ENCODE measurements around the gene SYCE3. TPM values are rescaled to one million over a fixed set of nuclear protein-coding genes. Genes with fewer than 3 reads are reported as not detected.

The SYCE3 gene
- total RNA-seq, 2 experiments from 2014 or later: 3.8 TPM

- CTCF ChIA-PET: interaction anchor here (0.7 to 1.1 kb wide), 3 partner anchors 10 to 253 kb away, joined by 3 to 5 read pairs (median 5); partner anchors contain the start of genes SCO2 and SYCE3
- intact Hi-C loops (cut with DNase I, micrococcal nuclease): no loop called here
- H3K4me3 Mint-ChIP-seq: no peak overlapping the region
- H3K27ac Mint-ChIP-seq: no peak overlapping the region
- DNase-seq (no peak), ATAC-seq (no peak)
- peaks cover 50% of the 10 kb centered on the region for H3K36me3 Mint-ChIP-seq (ENCODE audit: low read depth)
- no peaks in the 10 kb centered on the region for H3K9me3 Mint-ChIP-seq (ENCODE audit: low read depth)
- H3K4me1 Mint-ChIP-seq: no peaks in the 10 kb centered on the region
- no peaks in the 10 kb centered on the region for H3K27me3 Mint-ChIP-seq
- POLR2A ChIA-PET: no interaction called here
These were observed 10.2 kb upstream of the SYCE3 start for GRCh38 chr22:50572965-50573364.

GRCh38 chr22:50571264-50572175 lies 8.8 kb upstream of the SYCE3 start:
- no peaks in the 10 kb centered on the region for H3K9me3 Mint-ChIP-seq (ENCODE audit: low read depth)
- POLR2A ChIA-PET: no interaction called here

DNA sequence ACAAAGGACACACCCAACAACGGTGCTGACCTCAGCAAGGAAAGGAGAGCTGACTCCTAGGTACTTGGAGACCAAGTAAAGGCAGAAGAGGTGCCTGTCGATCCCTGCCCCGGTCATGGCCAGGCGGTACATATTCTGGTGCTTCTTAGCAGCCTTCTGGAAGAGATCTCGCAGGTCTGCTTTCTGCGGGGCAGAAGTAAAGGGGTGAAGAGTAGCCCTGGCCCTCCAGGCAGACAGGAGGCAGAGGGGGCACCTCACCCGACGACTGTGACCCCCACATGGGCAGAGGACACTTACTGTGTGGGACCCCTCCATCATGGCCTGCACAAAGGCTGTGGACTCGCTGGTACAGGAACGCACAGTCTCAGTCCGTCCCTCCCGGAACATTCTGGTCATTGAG lies 8.1 kb upstream of the SYCE3 start:
- Mint-ChIP-seq H3K27me3 (no peaks in the 10 kb centered on the region), H3K4me3 (no peak overlapping the region), H3K4me1 (no peaks in the 10 kb centered on the region), H3K27ac (no peak overlapping the region), H3K9me3 (ENCODE audit: low read depth) (no peaks in the 10 kb centered on the region), H3K36me3 (ENCODE audit: low read depth) (peaks cover 45% of the 10 kb centered on the region)
- ATAC-seq (no peak), DNase-seq (no peak)
- CTCF ChIA-PET: interaction anchor here (0.9 to 1.0 kb wide), 2 partner anchors 12 to 30 kb away, joined by 3 to 4 read pairs; partner anchors contain the start of gene CHKB
- intact Hi-C loops (cut with DNase I, micrococcal nuclease): no loop called here
- POLR2A ChIA-PET: no interaction called here

More at GRCh38 chr22:50571264-50572175, 8.8 kb upstream of the SYCE3 start:
- DNase-seq (no peak), ATAC-seq (no peak)
- CTCF ChIA-PET: interaction anchor here (0.7 to 1.1 kb wide), 3 partner anchors 11 to 48 kb away, joined by 3 to 5 read pairs (median 4); partner anchors contain the start of genes CHKB and SCO2
- Mint-ChIP-seq H3K27me3 (no peaks in the 10 kb centered on the region), H3K27ac (no peak overlapping the region), H3K4me3 (no peak overlapping the region), H3K4me1 (no peaks in the 10 kb centered on the region), H3K36me3 (ENCODE audit: low read depth) (peaks cover 50% of the 10 kb centered on the region)
- intact Hi-C loops (cut with DNase I, micrococcal nuclease): no loop called here

DNA sequence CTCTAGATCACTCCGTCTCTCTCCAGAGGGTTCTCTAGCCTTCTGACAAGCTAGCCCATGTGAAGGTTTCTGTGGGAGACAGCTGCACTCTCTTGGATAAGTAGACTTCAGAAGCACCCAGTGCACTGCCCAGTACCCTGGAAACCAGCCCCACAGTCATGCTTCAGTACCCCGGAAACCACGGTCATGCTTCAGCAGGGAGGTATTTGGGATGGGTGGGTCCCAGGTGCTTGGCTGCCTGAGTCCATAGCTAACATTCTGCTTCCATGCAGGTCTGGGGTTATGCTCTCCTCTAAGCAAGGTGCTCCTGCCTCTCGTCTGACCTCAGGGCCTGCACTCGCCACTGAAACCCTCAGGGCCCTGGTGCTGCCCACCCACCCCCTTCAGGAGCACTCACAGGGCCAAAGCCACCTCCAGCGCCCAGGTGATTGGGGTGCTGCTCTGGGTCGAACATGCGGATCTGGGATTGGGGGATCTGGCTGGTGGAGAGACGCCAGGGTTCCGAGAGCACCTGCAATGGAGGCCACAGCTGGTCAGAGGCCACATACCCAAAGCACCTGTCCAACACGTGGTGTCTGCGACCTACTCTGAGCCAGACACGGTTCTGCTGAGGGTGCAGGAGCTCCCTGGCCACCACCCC lies 7.3 kb upstream of the SYCE3 start:
- Mint-ChIP-seq H3K4me3 (no peak overlapping the region), H3K27me3 (no peaks in the 10 kb centered on the region), H3K9me3 (ENCODE audit: low read depth) (no peaks in the 10 kb centered on the region), H3K36me3 (ENCODE audit: low read depth) (peaks cover 40% of the 10 kb centered on the region), H3K27ac (no peak overlapping the region), H3K4me1 (no peaks in the 10 kb centered on the region)
- intact Hi-C loops (cut with DNase I, micrococcal nuclease): no loop called here
- DNase-seq: no peak
- CTCF ChIA-PET: interaction anchor here (0.6 to 2.2 kb wide), 5 partner anchors 12 to 74 kb away, joined by 3 to 5 read pairs (median 3); partner anchors contain the start of genes CHKB and SCO2
- no peak for ATAC-seq
- POLR2A ChIA-PET: no interaction called here

DNA sequence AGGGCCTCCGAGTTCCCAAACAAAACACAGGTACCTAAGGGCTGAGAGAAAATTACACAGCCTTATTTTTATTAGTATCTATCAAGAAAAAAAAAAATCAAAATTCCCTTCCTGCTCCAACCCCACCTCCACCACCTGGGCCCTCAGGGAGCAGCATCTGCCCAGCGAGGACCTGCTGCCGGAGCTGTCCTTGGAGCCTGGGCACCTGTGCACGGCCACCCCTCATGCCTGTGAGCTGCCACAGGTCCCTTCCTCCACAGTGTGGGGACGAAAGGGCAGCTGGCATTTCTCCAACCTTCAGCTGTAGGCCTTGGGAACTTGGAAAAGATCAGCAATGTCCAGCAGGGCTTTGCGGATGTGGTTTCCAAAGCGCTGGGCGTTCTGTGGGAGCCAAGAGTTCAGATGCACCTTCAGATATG lies 6.3 kb upstream of the SYCE3 start:
- H3K36me3 Mint-ChIP-seq (ENCODE audit: low read depth): peaks cover 37% of the 10 kb centered on the region
- no peak overlapping the region for H3K4me3 Mint-ChIP-seq
- DNase-seq (no peak), ATAC-seq (no peak)
- H3K27ac Mint-ChIP-seq: no peak overlapping the region
- no peaks in the 10 kb centered on the region for H3K4me1 Mint-ChIP-seq
- intact Hi-C loops (cut with DNase I, micrococcal nuclease): no loop called here
- no peaks in the 10 kb centered on the region for H3K9me3 Mint-ChIP-seq (ENCODE audit: low read depth)
- POLR2A ChIA-PET: no interaction called here
- H3K27me3 Mint-ChIP-seq: no peaks in the 10 kb centered on the region
- CTCF ChIA-PET: interaction anchor here (1.0 to 2.2 kb wide), 2 partner anchors 43 to 73 kb away, joined by 3 to 5 read pairs; partner anchors contain the start of gene SCO2

DNA sequence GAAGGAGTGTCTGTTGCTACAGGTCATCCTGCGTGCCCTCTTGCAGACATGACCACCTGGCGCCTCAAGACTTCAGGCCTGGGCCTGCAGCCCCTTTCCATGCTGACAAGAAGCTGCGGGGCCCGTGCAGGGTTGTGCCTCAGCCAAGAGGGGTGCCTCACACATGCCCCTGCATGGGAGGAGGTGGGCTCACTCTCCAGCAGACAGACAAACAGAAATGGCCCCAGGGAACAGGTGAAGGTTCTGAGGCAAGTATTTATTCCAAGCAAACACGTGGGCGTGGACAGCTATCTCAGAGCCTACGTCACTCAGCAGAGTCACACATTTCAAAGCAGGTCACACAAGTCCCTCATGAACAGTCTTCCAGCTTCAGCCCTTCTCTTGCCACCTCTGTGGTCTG lies 5.9 kb upstream of the SYCE3 start:
- intact Hi-C loops (cut with DNase I, micrococcal nuclease): no loop called here
- Mint-ChIP-seq H3K4me3 (no peak overlapping the region), H3K9me3 (ENCODE audit: low read depth) (no peaks in the 10 kb centered on the region), H3K27me3 (no peaks in the 10 kb centered on the region), H3K4me1 (peaks cover 3% of the 10 kb centered on the region), H3K36me3 (ENCODE audit: low read depth) (peaks cover 36% of the 10 kb centered on the region), H3K27ac (no peak overlapping the region)
- ChIA-PET POLR2A (no interaction called here), CTCF (interaction anchor here (2.2 kb wide), 1 partner anchor 43 kb away, joined by 5 read pairs; the partner anchor contains the start of gene SCO2)
- DNase-seq: no peak
- no peak for ATAC-seq

DNA sequence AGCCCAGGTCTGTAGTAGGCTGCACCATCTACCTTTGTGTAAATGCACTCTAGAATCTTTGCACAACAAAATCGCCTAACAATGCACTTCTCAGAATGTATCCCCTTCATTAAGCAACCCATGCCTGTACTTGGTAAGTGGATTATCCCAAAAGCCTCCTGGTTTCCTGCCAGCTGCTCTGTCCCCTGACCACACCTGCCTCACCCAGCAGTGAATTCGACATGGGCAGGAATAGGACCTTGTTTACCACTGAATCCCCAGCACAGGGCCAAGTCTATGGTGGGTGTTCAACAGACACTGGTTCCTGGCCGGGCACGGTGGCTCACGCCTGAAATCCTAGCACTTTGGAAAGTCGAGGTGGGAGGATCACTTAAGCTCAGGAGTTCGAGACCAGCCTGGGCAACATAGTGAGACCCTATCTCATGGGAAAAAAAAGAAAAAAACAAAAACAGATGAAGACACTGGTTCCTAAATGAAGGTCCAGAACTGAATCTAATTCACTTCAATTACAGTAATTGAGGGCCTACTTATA lies 5.1 kb upstream of the SYCE3 start:
- no peak for ATAC-seq
- ChIA-PET CTCF (no interaction called here), POLR2A (no interaction called here)
- intact Hi-C loops (cut with DNase I, micrococcal nuclease): no loop called here
- DNase-seq: no peak
- Mint-ChIP-seq H3K4me3 (no peak overlapping the region), H3K9me3 (ENCODE audit: low read depth) (no peaks in the 10 kb centered on the region), H3K4me1 (peaks cover 11% of the 10 kb centered on the region), H3K27me3 (no peaks in the 10 kb centered on the region), H3K36me3 (ENCODE audit: low read depth) (peaks cover 36% of the 10 kb centered on the region), H3K27ac (no peak overlapping the region)

GRCh38 chr22:50564289-50564688 lies 1.6 kb upstream of the SYCE3 start:
- ATAC-seq (no peak), DNase-seq (no peak)
- intact Hi-C loops (cut with DNase I, micrococcal nuclease): no loop called here
- POLR2A ChIA-PET: no interaction called here
- Mint-ChIP-seq H3K36me3 (ENCODE audit: low read depth) (peaks cover 12% of the 10 kb centered on the region), H3K4me3 (no peak overlapping the region), H3K27ac (no peak overlapping the region), H3K27me3 (no peaks in the 10 kb centered on the region), H3K4me1 (peaks cover 19% of the 10 kb centered on the region), H3K9me3 (ENCODE audit: low read depth) (no peaks in the 10 kb centered on the region)
- CTCF ChIA-PET: interaction anchor here (0.6 to 4.4 kb wide), 9 partner anchors 8 to 192 kb away, joined by 3 to 43 read pairs (median 9); partner anchors contain the start of gene SCO2

GRCh38 chr22:50563413-50564160 lies 868 bp upstream of the SYCE3 start:
- peaks cover 6% of the 10 kb centered on the region for H3K36me3 Mint-ChIP-seq (ENCODE audit: low read depth)
- ChIA-PET POLR2A (interaction anchor here (1.3 to 1.6 kb wide), 2 partner anchors 19 to 38 kb away, joined by 4 to 8 read pairs; partner anchors contain the start of gene SCO2), CTCF (interaction anchor here (0.6 to 4.4 kb wide), 20 partner anchors 9 to 372 kb away, joined by 3 to 43 read pairs (median 4); partner anchors contain the start of genes KLHDC7B, LMF2, NCAPH2 and SCO2)
- H3K27me3 Mint-ChIP-seq: no peaks in the 10 kb centered on the region
- intact Hi-C loops (cut with DNase I, micrococcal nuclease): loop anchor here (1.0 to 2.0 kb wide), 4 partner anchors 19 to 65 kb away; partner anchors contain the start of genes CHKB (in 2 of the 2), ARSA (in 1 of the 2) and TYMP (in 1 of the 2)
- no peaks in the 10 kb centered on the region for H3K9me3 Mint-ChIP-seq (ENCODE audit: low read depth)
- H3K27ac Mint-ChIP-seq: peak overlapping the region; percentile 76
- peaks cover 19% of the 10 kb centered on the region for H3K4me1 Mint-ChIP-seq
- DNase-seq: no peak
- H3K4me3 Mint-ChIP-seq: peak overlapping the region; percentile 83
- no peak for ATAC-seq

DNA sequence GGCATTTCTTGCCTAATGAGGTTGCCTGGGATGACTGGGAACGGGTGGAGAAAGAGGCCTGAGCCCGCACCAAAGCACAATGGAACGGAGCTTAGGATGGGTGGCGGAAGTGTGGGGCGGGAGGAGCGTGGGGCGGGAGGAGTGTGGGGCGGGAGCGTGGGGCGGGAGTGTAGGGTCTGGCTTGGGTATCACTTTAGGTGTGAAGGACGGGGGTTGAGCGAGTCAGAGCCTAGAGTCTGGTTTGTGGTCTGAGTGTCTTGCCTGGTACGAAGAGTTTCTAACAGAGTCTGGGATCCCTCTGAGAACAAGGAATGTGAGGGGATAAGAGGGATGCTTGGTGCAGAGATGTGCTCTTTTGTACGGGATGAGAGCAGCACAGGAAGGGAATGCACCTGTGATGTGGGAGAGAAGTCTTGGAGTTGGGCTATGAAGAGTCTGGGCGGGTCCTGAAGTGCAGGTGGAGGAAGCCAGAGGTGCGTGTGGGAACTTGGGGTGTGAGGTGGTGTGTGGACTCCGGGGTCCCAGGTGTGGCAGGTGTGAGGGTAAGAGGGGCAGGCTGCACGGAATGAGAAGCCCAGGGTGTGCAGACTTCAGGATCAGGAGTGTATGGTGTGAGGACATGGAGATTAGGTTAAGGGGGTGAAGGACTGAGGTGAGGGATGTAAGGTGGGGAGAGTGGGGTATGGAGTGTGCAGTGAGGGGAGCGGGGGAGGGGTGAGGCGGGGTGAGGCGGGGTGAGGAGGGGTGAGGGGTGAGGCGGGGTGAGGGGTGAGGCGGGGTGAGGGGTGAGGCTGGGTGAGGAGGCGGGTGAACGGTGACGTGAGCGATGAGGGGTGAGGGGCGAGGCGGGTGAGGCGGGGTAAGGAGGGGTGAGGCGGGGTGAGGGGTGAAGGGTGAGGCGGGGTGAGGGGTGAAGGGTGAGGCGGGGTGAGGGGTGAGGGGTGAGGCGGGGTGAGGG lies 1.0 kb downstream of the SYCE3 start:
- DNase-seq (no peak), ATAC-seq (no peak)
- Mint-ChIP-seq H3K27me3 (no peaks in the 10 kb centered on the region), H3K9me3 (ENCODE audit: low read depth) (no peaks in the 10 kb centered on the region), H3K36me3 (ENCODE audit: low read depth) (no peaks in the 10 kb centered on the region), H3K27ac (peak overlapping the region; percentile 84), H3K4me1 (peaks cover 19% of the 10 kb centered on the region), H3K4me3 (peak overlapping the region; percentile 45)
- ChIA-PET POLR2A (no interaction called here), CTCF (interaction anchor here (1.6 to 1.7 kb wide), 2 partner anchors 14 to 33 kb away, joined by 3 to 7 read pairs; no protein-coding TSS in a partner anchor)
- intact Hi-C loops (cut with DNase I, micrococcal nuclease): loop anchor here (1.0 to 2.0 kb wide), 7 partner anchors 17 to 60 kb away; partner anchors contain the start of genes CHKB (in 1 of the 2), NCAPH2 (in 1 of the 2) and TYMP (in 1 of the 2)

Measured in activated CD4-positive, alpha-beta T cell treated with anti-CD3 and anti-CD28 coated beads for 36 hours (primary cell).